Gastrocnemius medialis (tissue), 4 donors: ENCODE measurements around the gene ACVR1B.

Source experiments
- POLR2A ChIP-seq, 2 donors: fragments of 450-650 bp; IDR thresholded peaks; one replicate each; pipeline ENCODE4 v1.6.1; 2017; ENCODE audit warnings: antibody characterized with exemption in 2 of 2, mild to moderate bottlenecking in 2 of 2, moderate library complexity in 2 of 2
- TF ChIP-seq, protein P1 (sequence below), 5 experiments: fragments of 450-650 bp in 3 of 5; fragments of 200-600 bp in 2 of 5; sonication (generic) in 2 of 5; IDR thresholded peaks in 4 of 5; conservative IDR thresholded peaks in 1 of 5; 1 replicate in 4 of 5; 2 replicates in 1 of 5; pipeline ENCODE4 v1.5.1; 2016 to 2019; ENCODE audit warnings: antibody characterized with exemption in 5 of 5, mild to moderate bottlenecking in 3 of 5, moderate library complexity in 3 of 5

DNA sequence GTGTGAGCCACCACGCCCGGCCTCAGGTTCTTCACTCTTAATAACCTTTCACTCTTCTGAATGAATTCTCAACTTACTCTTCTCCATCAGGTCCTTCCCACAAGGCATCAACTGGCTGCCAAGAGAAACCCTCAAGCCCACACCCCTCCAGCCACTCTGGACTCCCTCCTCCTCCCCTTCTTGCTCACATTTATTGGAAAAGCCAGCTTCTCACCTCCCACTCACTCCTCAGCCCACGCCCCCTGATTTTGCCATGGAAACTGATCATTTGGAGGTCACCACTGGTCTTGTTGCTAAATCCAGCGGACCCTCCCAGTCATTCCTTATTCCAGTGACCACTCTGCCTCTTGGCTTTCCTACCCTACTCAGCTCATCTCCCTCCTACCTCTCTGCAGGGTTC is 17.4 kb upstream of the ACVR1B start:
- TF ChIP-seq, protein P1, sequence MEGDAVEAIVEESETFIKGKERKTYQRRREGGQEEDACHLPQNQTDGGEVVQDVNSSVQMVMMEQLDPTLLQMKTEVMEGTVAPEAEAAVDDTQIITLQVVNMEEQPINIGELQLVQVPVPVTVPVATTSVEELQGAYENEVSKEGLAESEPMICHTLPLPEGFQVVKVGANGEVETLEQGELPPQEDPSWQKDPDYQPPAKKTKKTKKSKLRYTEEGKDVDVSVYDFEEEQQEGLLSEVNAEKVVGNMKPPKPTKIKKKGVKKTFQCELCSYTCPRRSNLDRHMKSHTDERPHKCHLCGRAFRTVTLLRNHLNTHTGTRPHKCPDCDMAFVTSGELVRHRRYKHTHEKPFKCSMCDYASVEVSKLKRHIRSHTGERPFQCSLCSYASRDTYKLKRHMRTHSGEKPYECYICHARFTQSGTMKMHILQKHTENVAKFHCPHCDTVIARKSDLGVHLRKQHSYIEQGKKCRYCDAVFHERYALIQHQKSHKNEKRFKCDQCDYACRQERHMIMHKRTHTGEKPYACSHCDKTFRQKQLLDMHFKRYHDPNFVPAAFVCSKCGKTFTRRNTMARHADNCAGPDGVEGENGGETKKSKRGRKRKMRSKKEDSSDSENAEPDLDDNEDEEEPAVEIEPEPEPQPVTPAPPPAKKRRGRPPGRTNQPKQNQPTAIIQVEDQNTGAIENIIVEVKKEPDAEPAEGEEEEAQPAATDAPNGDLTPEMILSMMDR (IDR thresholded peaks at IDR 0.05 in 4 of 5, conservative IDR thresholded peaks at IDR 0.05 in 1 of 5) = no peak
- TF ChIP-seq POLR2A (IDR thresholded peaks at IDR 0.05) = no peak
